Measurements from ENCODE around the gene ADAMTS20. TPM values are rescaled to one million over a fixed set of nuclear protein-coding genes. Genes with fewer than 3 reads are reported as not detected.

The ADAMTS20 gene
- total and polyA plus RNA-seq, 10 of the 15 experiments (the other 5 are each of a cell fraction or from before 2014, with no cell fraction given), result 0.33 TPM; not detected in 9

GRCh38 chr12:43425361-43425760 lies 126.6 kb downstream of the ADAMTS20 start:
- DNase-seq (ENCODE audit: low read depth, low spot score), result no peak
- CTCF ChIA-PET, result no interaction called here
- RAD21 ChIA-PET (ENCODE audit: unreplicated experiment), result interaction anchor here (0.7 kb wide), 1 partner anchor 637 kb away, joined by 3 read pairs; no protein-coding TSS in a partner anchor
- TF ChIP-seq ZBED1 (IDR thresholded peaks at IDR 0.05; ENCODE audit: borderline replicate concordance), result no peak
- TF ChIP-seq SRF (IDR thresholded peaks at IDR 0.05; ENCODE audit: low read depth in 2 of 2, low read length in 2 of 2), result no peak
- no peak for TF ChIP-seq KAT2A (conservative IDR thresholded peaks at IDR 0.05; ENCODE audit: control insufficient read depth, low read depth, low read length)
- no peak for TF ChIP-seq MLLT1 (IDR thresholded peaks at IDR 0.05)
- TF ChIP-seq HCFC1 (IDR thresholded peaks at IDR 0.05; ENCODE audit: low read length), result no peak
- TF ChIP-seq NFYB (IDR thresholded peaks at IDR 0.05; ENCODE audit: insufficient read depth, low read depth, low read length), result no peak
- in situ Hi-C loops (cut with MboI), result no loop called here
- Histone ChIP-seq H3K4me3 (no peak overlapping the region), H3K9ac (ENCODE audit: control insufficient read depth, insufficient read depth, low read length) (no peak overlapping the region), H3K9me3 (replicated peaks; ENCODE audit: control insufficient read depth, insufficient read depth, low read length) (no peaks in the 10 kb centered on the region), H3K79me2 (ENCODE audit: control insufficient read depth, insufficient read depth, low read length) (no peaks in the 10 kb centered on the region), H3K27me3 (replicated peaks in 1 of 2; ENCODE audit: control insufficient read depth in 2 of 2, insufficient read depth in 2 of 2, low read length in 1 of 2) (no peaks in the 10 kb centered on the region), H3K27ac (ENCODE audit: control insufficient read depth, insufficient read depth) (no peak overlapping the region), H2AFZ (ENCODE audit: control insufficient read depth, low read depth, low read length) (no peak overlapping the region), H3K4me2 (ENCODE audit: control insufficient read depth, insufficient read depth) (no peak overlapping the region), H3K4me1 (ENCODE audit: control insufficient read depth, insufficient read depth, low read length) (no peaks in the 10 kb centered on the region), H3K36me3 (ENCODE audit: control insufficient read depth in 2 of 2, insufficient read depth in 2 of 2, low read length in 1 of 2) (no peaks in the 10 kb centered on the region), H4K20me1 (ENCODE audit: control insufficient read depth, insufficient read depth) (no peaks in the 10 kb centered on the region)
- intact Hi-C loops (cut with micrococcal nuclease; ENCODE audit: unreplicated experiment), result no loop called here
- POLR2A ChIA-PET, result no interaction called here
- no TSS peak for BruUV-seq (replicated peaks)
- SMC1A ChIA-PET (ENCODE audit: uncharacterized antibody, unreplicated experiment), result no interaction called here
- FAIRE-seq, result no peak
- 0 out of 3 replicates have a peak, but pooled peaks have one; percentile 41 for ATAC-seq
- WGBS (ENCODE audit: insufficient coverage, insufficient replicate concordance, low lambda C conversion rate, missing lambda C conversion rate), result 57% methylated on average over 3 of the region's 3 CpGs

GRCh38 chr12:43416981-43417380 lies 135.0 kb downstream of the ADAMTS20 start:
- no peaks in the 10 kb centered on the region for H3K9me3 ChIP-seq (replicated peaks; ENCODE audit: control insufficient read depth, insufficient read depth, low read length)
- in situ Hi-C loops (cut with MboI), result no loop called here
- ATAC-seq, result no peak
- H2AFZ ChIP-seq (ENCODE audit: control insufficient read depth, low read depth, low read length), result no peak overlapping the region
- no TSS peak for BruUV-seq (replicated peaks)
- H3K4me3 ChIP-seq, result no peak overlapping the region
- no peak for FAIRE-seq
- no peaks in the 10 kb centered on the region for H3K79me2 ChIP-seq (ENCODE audit: control insufficient read depth, insufficient read depth, low read length)
- ChIA-PET RAD21 (ENCODE audit: unreplicated experiment) (no interaction called here), SMC1A (ENCODE audit: uncharacterized antibody, unreplicated experiment) (no interaction called here), POLR2A (no interaction called here), CTCF (no interaction called here)
- H3K9ac ChIP-seq (ENCODE audit: control insufficient read depth, insufficient read depth, low read length), result no peak overlapping the region
- H3K4me1 ChIP-seq (ENCODE audit: control insufficient read depth, insufficient read depth, low read length), result no peaks in the 10 kb centered on the region
- H3K27me3 ChIP-seq (replicated peaks in 1 of 2; ENCODE audit: control insufficient read depth in 2 of 2, insufficient read depth in 2 of 2, low read length in 1 of 2), result no peaks in the 10 kb centered on the region
- H4K20me1 ChIP-seq (ENCODE audit: control insufficient read depth, insufficient read depth), result no peaks in the 10 kb centered on the region
- intact Hi-C loops (cut with micrococcal nuclease; ENCODE audit: unreplicated experiment), result no loop called here
- no peaks in the 10 kb centered on the region for H3K36me3 ChIP-seq (ENCODE audit: control insufficient read depth in 2 of 2, insufficient read depth in 2 of 2, low read length in 1 of 2)
- TF ChIP-seq SIX5 (IDR thresholded peaks at IDR 0.05; ENCODE audit: low read depth, low read length, severe bottlenecking) (no peak), PBX3 (IDR thresholded peaks at IDR 0.05; ENCODE audit: insufficient replicate concordance, low read depth, low read length) (no peak), SKIL (IDR thresholded peaks at IDR 0.05; ENCODE audit: low read depth, poor library complexity, severe bottlenecking) (no peak), ETV6 (conservative IDR thresholded peaks at IDR 0.05 in 1 of 2, IDR thresholded peaks at IDR 0.05 in 1 of 2; ENCODE audit: borderline replicate concordance in 1 of 2, low read depth in 1 of 2) (no peak)
- DNase-seq (ENCODE audit: low read depth, low spot score), result no peak
- H3K4me2 ChIP-seq (ENCODE audit: control insufficient read depth, insufficient read depth), result no peak overlapping the region
- no peak overlapping the region for H3K27ac ChIP-seq (ENCODE audit: control insufficient read depth, insufficient read depth)

Measured in GM12878 (cell line).